DND-41 (cell line): ENCODE results near the gene SPNS3.

Experiments
- ATAC-seq: fragments of 200-7000 bp; cut with Tn5 transposase; 3 replicates; pipeline ENCODE4 v1.9.1; 2021; ENCODE audit warnings: low read depth; ENCODE audit not compliant: insufficient read depth
- DNase-seq: peaks from one replicate; pipeline ENCODE4 v3.0.0-alpha.2; 2020
- H2AFZ ChIP-seq: 2 replicates; pipeline ENCODE4 v1.6.0; 2012; ENCODE audit warnings: low read depth, low read length
- H3K27ac ChIP-seq: 2 replicates; pipeline ENCODE4 v1.5.1; 2012; ENCODE audit warnings: low read length, inconsistent platforms
- H3K27me3 ChIP-seq: fragments of 200-600 bp; sonication (generic); 2 replicates; pipeline ENCODE4 v1.6.0; 2012; ENCODE audit warnings: low read length, mild to moderate bottlenecking, inconsistent platforms; ENCODE audit not compliant: insufficient read depth, poor library complexity
- H3K36me3 ChIP-seq: 2 replicates; pipeline ENCODE4 v1.5.1; 2012; ENCODE audit warnings: low read length, inconsistent platforms; ENCODE audit not compliant: insufficient read depth
- H3K4me1 ChIP-seq: 2 replicates; pipeline ENCODE4 v1.5.1; 2012; ENCODE audit warnings: mild to moderate bottlenecking, low read length; ENCODE audit not compliant: insufficient read depth
- H3K4me2 ChIP-seq: 2 replicates; pipeline ENCODE4 v1.6.0; 2012; ENCODE audit warnings: mild to moderate bottlenecking, moderate library complexity, low read length, inconsistent platforms; ENCODE audit not compliant: insufficient read depth
- H3K4me3 ChIP-seq, 2 experiments: fragments of 200-600 bp in 1 of 2; shearing (Covaris generic) in 1 of 2; 2 replicates each; pipeline ENCODE4 v1.5.1; 2012 to 2016; ENCODE audit warnings: inconsistent platforms in 2 of 2, low read length in 2 of 2, mild to moderate bottlenecking in 2 of 2, low read depth in 1 of 2, moderate library complexity in 1 of 2
- H3K79me2 ChIP-seq: 2 replicates; pipeline ENCODE4 v1.6.0; 2012; ENCODE audit warnings: low read length, inconsistent platforms; ENCODE audit not compliant: insufficient read depth
- H3K9ac ChIP-seq: 2 replicates; pipeline ENCODE4 v1.6.0; 2012; ENCODE audit warnings: low read depth, mild to moderate bottlenecking, inconsistent platforms, low read length, moderate library complexity
- H3K9me3 ChIP-seq: 2 replicates; pipeline ENCODE4 v1.5.1; 2012; ENCODE audit warnings: low read length, moderate library complexity, mild to moderate bottlenecking, inconsistent platforms; ENCODE audit not compliant: insufficient read depth, severe bottlenecking
- H4K20me1 ChIP-seq: 2 replicates; pipeline ENCODE4 v1.6.0; 2012; ENCODE audit warnings: low read length; ENCODE audit not compliant: insufficient read depth
- EZH2 ChIP-seq: IDR thresholded peaks from 3 replicates; pipeline ENCODE4 v1.6.1; 2012; ENCODE audit warnings: borderline replicate concordance, low read depth, mild to moderate bottlenecking, moderate library complexity, low read length, inconsistent platforms; ENCODE audit not compliant: severe bottlenecking
- TF ChIP-seq, protein P1 (sequence below): IDR thresholded peaks from 2 replicates; pipeline ENCODE4 v1.5.1; 2012; ENCODE audit warnings: borderline replicate concordance, low read length, moderate library complexity, mild to moderate bottlenecking; ENCODE audit not compliant: poor library complexity, severe bottlenecking; ENCODE audit errors: extremely low read depth

SPNS3 gene

DNA sequence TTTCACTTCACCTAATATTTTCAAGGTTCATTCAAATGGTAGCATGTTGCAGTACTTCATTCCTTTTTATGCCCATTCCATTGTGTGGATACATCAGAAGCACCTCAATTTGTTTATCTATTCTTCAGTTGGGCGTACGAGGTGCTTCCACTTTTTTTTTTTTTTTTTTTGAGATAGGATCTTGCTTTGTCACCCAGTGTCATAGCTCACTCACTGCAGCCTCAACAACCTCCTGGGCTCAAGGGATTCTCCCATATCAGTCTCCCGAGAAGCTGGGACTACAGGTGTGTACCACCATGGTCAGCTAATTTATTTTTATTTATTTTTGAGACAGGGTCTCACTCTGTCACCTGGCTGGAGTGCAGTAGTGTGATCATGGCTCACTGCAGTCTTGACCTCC is 22.5 kb upstream of the SPNS3 start:
- DNase-seq (no peak), ATAC-seq (no peak)
- H3K9ac ChIP-seq, result no peak overlapping the region
- no peaks in the 10 kb centered on the region for H4K20me1 ChIP-seq
- no peaks in the 10 kb centered on the region for H3K36me3 ChIP-seq
- TF ChIP-seq EZH2, result no peak
- TF ChIP-seq, protein P1, sequence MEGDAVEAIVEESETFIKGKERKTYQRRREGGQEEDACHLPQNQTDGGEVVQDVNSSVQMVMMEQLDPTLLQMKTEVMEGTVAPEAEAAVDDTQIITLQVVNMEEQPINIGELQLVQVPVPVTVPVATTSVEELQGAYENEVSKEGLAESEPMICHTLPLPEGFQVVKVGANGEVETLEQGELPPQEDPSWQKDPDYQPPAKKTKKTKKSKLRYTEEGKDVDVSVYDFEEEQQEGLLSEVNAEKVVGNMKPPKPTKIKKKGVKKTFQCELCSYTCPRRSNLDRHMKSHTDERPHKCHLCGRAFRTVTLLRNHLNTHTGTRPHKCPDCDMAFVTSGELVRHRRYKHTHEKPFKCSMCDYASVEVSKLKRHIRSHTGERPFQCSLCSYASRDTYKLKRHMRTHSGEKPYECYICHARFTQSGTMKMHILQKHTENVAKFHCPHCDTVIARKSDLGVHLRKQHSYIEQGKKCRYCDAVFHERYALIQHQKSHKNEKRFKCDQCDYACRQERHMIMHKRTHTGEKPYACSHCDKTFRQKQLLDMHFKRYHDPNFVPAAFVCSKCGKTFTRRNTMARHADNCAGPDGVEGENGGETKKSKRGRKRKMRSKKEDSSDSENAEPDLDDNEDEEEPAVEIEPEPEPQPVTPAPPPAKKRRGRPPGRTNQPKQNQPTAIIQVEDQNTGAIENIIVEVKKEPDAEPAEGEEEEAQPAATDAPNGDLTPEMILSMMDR, result no peak
- no peak overlapping the region for H2AFZ ChIP-seq
- H3K79me2 ChIP-seq, result no peaks in the 10 kb centered on the region
- H3K9me3 ChIP-seq, result no peaks in the 10 kb centered on the region
- H3K4me3 ChIP-seq, result no peak overlapping the region
- peaks cover 7% of the 10 kb centered on the region for H3K4me1 ChIP-seq
- H3K27ac ChIP-seq, result no peak overlapping the region
- no peaks in the 10 kb centered on the region for H3K27me3 ChIP-seq
- no peak overlapping the region for H3K4me2 ChIP-seq

GRCh38 chr17:4412933-4413831 is 20.6 kb upstream of the SPNS3 start:
- H3K4me3 ChIP-seq, result no peak overlapping the region
- H3K4me1 ChIP-seq, result peaks cover 7% of the 10 kb centered on the region
- peak overlapping the region; percentile 53 for H3K4me2 ChIP-seq
- no peaks in the 10 kb centered on the region for H3K36me3 ChIP-seq
- H3K27me3 ChIP-seq, result no peaks in the 10 kb centered on the region
- H3K9ac ChIP-seq, result 0 out of 2 replicates have a peak overlapping the region, but pooled peaks have one; percentile 8
- ATAC-seq (peak; percentile 100), DNase-seq (peak; percentile 87)
- no peaks in the 10 kb centered on the region for H4K20me1 ChIP-seq
- peak overlapping the region; percentile 56 for H2AFZ ChIP-seq
- H3K79me2 ChIP-seq, result no peaks in the 10 kb centered on the region
- TF ChIP-seq EZH2, result no peak
- TF ChIP-seq, protein P1, result peak; percentile 96
- H3K27ac ChIP-seq, result no peak overlapping the region
- no peaks in the 10 kb centered on the region for H3K9me3 ChIP-seq

GRCh38 chr17:4417129-4417667 is 16.5 kb upstream of the SPNS3 start:
- Histone ChIP-seq H3K4me2 (no peak overlapping the region), H3K36me3 (no peaks in the 10 kb centered on the region), H4K20me1 (no peaks in the 10 kb centered on the region), H3K9ac (no peak overlapping the region), H3K27ac (no peak overlapping the region), H2AFZ (no peak overlapping the region; the same call in 1 of the 2 replicates), H3K79me2 (no peaks in the 10 kb centered on the region), H3K4me1 (peaks cover 12% of the 10 kb centered on the region), H3K9me3 (no peaks in the 10 kb centered on the region), H3K4me3 (no peak overlapping the region), H3K27me3 (no peaks in the 10 kb centered on the region)
- ATAC-seq (no peak), DNase-seq (no peak)
- TF ChIP-seq EZH2, result no peak
- TF ChIP-seq, protein P1, result no peak
